NB4 (cell line): ENCODE data around the gene HNRNPAB.
A peak's percentile ranks its signal among the peaks of the same experiment; 100 is the strongest.

Experiments used
- DNase-seq: peaks from one replicate; pipeline ENCODE4 v3.0.0; 2010; ENCODE audit warnings: low read depth
- H3K4me3 ChIP-seq: one replicate; pipeline ENCODE4 v1.5.1; 2011; ENCODE audit warnings: mild to moderate bottlenecking, low read depth, low read length, moderate library complexity
- CTCF ChIP-seq: IDR thresholded peaks from one replicate; pipeline ENCODE4 v1.5.1; 2012; ENCODE audit warnings: low read depth, low read length
- MAX ChIP-seq: IDR thresholded peaks from 2 replicates; pipeline ENCODE4 v1.6.1; 2011; ENCODE audit warnings: low read depth, low read length
- MYC ChIP-seq: IDR thresholded peaks from 2 replicates; pipeline ENCODE4 v1.6.1; 2011; ENCODE audit warnings: low read depth, low read length
- POLR2A ChIP-seq: IDR thresholded peaks from 2 replicates; pipeline ENCODE4 v1.6.1; 2011; ENCODE audit warnings: mild to moderate bottlenecking; ENCODE audit not compliant: insufficient read length; ENCODE audit errors: extremely low read depth

The HNRNPAB gene

DNA sequence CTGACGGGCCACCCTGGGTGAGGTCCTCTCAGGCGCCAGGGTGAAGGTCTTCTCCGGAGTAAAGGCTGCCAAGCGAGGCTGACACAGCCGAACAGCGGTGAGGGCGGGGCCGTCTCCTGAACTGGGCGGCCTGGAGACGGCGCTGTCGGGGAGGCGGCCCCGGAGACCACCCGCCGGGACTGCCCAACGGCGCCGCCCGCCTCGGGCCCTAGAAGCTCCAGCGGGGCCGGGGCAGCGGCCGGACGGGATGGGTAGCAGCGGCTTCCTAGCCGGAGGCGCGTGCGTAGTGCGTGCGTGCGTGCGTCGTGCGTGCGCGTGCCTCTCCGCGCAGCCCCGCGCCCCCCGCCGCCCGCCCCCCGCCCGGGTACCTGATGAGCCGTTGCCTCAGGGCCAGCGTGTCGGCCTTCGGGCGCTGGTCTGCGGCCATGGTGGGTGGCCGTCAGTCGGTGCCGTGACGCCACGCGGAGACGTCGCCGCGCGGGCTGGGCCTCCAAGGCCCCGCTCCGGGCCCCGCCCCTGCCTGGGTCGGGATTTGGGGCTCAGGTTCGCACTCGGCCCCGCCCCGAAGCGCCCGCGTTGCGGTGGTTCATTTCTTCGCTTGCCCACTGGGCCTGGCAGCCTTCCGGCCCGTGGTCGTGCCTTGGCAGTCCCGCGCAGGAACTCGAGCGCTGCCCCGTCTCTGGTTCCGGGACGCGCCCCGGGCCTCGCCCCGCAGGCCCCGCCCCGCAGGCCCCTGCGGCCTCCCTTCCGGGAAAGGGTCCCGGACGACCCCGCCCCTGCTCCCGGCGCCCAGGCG, 28.0 kb downstream of the HNRNPAB start, which contains the start of gene PHYKPL:
Gene PHYKPL (minus strand): TSS at position 679 of the 796 bp plus-strand sequence. CDS start 252 bp downstream, at position 427.
- TF ChIP-seq MAX = no peak; the same call in 1 of the 2 replicates
- peak; percentile 69 for TF ChIP-seq POLR2A
- TF ChIP-seq MYC = 0 out of 2 replicates have a peak, but pooled peaks have one; percentile 67
- H3K4me3 ChIP-seq = peak within 1 kb of the TSS; percentile 91
- peak; percentile 81 for DNase-seq

DNA sequence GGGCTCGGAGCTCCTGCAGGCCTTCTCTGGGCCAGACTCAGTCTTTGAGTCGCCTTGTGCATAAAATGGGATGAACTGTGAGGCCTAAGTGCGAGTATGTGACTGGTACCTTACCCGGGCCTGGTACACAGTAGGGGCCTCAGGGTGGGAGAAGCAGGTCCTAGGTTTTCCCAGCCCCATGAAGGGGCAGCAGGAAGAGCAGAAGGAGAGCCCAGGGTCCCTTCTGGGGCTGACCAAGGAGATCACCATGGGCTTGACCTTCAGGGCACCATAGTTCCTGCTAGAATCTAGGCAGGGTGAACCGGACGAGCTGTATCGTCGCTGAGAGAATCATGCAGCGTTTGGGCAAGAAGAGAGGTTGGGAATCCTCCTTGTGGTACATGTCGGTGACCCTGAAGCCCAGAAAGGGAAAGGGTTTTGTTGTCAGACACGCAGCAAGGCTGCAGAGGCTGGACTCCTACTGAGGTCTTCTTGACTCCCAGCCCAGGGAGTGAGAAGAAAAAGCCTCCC, 28.6 kb downstream of the HNRNPAB start:
- DNase-seq = no peak
- TF ChIP-seq POLR2A = no peak
- no peak for TF ChIP-seq MAX
- no peak for TF ChIP-seq MYC
- TF ChIP-seq CTCF = no peak
- H3K4me3 ChIP-seq = peak overlapping the region; percentile 91

DNA sequence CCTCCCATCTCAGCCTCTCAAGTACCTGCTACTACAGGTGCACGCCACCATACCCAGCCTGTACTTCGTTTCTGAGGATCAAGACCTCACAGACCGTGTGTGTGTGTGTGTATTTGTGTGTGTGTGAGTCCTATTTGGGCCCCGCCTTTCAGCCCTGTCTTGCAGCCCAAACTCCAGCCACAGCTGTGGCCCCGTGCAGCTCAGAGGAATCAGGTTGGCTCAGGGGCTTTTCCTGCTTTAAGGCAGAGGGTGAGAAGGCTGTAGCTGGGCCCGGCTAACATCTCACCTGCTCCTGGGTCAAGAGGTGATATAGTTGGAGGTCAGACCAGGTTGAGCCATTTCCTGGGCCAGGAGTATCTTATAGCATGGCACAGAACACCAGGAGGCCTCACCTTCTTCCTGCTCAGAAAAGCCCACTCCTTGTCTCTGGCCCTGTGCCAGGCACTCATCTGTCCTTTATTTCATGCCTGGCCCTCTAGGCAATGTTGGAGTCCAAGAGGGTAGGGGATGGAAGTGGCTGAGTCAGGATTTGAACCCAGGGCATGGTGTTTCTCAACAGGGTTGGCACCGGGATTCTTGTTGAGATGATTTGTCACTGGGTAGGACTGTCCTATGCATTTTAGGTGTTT, 29.9 kb downstream of the HNRNPAB start:
- DNase-seq = no peak
- no peak overlapping the region for H3K4me3 ChIP-seq
- TF ChIP-seq MYC = no peak
- TF ChIP-seq POLR2A = no peak
- no peak for TF ChIP-seq MAX
- TF ChIP-seq CTCF = no peak

DNA sequence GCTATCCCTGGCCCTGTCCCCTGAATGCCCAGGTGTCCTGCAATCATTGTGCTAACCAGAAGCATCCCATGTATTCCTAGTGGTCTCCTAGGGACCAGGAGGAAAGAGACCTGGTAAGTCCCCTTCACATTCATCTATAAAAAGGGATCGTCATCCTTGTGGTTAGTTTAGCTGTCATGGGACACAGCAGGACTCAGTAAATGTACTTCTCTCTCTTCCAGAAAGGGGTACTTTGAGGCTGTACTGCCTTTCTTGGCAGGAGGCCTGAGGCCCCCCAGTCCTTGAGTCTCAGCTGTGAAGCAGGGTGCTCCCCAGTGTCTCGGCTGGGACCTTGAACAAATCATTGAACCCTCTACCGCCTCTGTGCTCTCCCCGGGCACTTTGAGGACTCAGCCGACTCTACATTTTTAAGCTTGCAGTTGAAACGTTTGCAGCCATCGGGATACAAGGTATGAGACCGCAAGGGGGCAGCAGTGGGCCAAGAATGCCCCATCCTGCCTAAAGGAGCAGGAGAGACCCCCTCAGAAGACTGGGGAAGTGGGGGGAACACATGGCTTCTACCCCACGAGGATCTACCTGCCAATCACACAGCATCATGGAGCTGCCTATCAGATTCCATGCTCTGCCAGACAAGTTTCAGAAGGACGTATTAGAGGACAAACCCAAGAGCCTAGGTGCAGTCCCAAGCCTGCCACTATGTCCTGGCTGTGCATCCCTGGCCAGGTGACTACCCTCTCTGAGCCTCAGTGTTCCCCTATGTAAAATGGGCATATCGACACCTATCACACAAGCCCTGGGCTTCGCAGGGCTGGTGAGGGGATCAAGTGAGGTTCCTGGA, 30.6 kb downstream of the HNRNPAB start:
- TF ChIP-seq MAX (peak; percentile 74), MYC (no peak), POLR2A (no peak), CTCF (peak; percentile 85)
- no peak overlapping the region for H3K4me3 ChIP-seq
- peak; percentile 82 for DNase-seq

DNA sequence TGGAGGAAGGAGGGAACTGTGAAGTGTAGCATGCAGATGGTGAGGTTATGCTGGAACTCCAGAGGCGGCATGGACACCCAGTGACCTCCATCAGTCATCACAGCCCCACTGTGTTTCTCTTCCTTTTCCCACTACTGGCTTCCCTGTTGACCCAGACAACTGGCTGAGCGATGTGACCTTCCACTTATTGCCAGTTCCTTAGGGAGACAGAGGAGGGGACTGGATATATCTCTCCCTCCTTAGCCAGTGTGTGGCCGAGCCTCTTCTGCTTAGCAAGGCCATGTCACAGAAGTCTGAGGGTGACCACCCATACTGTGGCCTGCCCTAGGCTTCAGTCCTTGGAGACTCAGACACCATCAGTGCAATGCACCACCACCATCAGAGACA, 31.2 kb downstream of the HNRNPAB start:
- no peak for DNase-seq
- no peak overlapping the region for H3K4me3 ChIP-seq
- TF ChIP-seq MAX = no peak
- TF ChIP-seq CTCF = no peak
- no peak for TF ChIP-seq POLR2A
- TF ChIP-seq MYC = no peak
